ENCODE measurements around the gene KATNBL1.
"Not testable (repeated sequence)": the region's sequence is repeated elsewhere in the genome, so short reads cannot be mapped to it uniquely, and the experiment has no call there.

The KATNBL1 gene

DNA sequence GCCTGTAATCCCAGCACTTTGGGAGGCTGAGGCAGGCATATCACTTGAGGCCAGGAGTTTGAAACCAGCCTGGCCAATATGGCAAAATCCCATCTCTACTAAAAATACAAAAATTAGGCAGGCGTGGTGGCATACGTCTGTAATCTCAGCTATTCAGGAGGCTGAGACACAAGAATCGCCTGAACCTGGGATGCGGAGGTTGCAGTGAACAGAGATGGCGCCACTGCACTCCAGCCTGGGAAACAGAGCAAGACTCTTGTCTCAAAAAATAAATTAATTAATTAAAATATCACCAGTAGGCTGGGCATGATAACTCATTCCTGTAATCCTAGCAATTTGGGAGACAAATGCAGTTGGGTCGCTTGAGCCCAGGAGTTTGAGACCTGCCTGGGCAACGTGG, 16.6 kb downstream of the KATNBL1 start:
- DNase-seq (ENCODE audit: low read depth) = not testable (repeated sequence)

DNA sequence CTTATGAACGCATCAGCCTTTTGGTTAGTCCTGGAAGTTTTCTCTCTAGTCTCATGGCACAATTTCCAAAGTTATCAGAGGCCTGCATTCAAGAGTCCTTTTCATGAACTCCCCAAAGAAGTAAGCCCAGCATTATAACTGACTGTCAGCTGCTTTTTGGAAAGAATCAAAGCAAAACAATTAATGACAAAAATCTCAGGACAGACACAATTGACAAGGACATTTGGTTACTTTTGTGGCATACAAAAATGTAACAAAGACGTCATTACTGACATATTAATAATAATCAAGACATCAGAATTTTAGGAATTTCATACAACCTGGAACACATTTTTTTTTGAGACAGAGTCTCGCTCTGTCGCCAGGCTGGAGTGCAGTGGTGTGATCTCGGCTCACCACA, 21.2 kb downstream of the KATNBL1 start:
- no peak for DNase-seq (ENCODE audit: low read depth)

DNA sequence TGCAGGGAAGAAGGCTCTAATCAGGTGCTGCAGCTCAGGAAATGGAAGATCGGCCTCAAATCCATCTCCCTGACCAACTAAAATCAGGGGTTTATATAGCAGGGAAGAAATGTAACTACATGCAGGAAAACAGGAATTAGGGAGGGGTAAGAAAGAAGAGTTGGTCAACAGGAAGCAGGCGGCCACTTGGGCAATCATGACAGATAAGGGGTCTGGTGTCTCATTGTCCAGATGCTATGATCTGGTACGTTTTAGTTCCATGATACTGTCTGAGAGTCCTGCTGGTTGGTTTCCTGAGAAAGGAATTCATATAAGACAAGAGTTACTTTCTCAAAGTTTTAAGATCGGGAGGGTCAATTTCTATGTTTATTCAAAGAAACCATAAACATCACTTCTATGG, 24.2 kb downstream of the KATNBL1 start:
- DNase-seq (ENCODE audit: low read depth) = no peak

DNA sequence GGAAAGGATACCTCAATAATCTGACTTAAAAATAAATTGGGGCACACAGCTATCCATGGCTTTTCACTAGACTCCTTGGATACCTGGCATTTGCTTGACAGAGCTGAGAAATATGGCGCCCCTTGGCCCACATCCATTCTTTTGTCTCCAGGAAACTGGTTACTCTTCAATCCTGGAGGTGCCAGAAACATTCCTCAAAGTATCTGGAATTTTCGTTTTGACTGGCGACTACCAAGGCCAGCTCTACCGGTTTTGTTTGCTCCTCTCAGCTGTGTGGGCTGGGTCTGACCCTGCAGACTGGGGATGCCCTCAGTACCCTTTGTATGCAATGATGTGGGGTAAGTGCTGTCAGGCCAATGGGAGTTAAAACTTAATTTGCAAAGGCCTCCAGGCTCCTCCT, 27.0 kb downstream of the KATNBL1 start:
- no peak for DNase-seq (ENCODE audit: low read depth)

DNA sequence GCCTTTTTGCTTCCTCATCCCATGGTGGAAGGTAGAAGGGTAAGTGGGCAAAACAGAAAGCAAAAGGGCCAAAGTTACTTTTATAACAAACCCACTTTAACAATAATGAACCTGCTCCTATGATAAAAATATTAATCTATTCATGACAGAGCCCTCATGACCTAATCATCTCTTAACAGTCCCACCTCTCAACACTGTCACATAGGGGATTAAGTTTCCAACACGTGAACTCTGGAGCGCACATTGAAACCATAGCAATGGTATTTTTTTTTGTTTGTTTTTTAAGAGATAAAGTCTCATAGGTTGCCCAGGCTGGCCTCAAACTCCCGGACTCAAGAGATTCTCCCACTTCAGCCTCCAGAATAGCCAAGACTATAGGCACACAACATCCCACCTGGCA, 30.7 kb downstream of the KATNBL1 start:
- no peak for DNase-seq (ENCODE audit: low read depth)

DNA sequence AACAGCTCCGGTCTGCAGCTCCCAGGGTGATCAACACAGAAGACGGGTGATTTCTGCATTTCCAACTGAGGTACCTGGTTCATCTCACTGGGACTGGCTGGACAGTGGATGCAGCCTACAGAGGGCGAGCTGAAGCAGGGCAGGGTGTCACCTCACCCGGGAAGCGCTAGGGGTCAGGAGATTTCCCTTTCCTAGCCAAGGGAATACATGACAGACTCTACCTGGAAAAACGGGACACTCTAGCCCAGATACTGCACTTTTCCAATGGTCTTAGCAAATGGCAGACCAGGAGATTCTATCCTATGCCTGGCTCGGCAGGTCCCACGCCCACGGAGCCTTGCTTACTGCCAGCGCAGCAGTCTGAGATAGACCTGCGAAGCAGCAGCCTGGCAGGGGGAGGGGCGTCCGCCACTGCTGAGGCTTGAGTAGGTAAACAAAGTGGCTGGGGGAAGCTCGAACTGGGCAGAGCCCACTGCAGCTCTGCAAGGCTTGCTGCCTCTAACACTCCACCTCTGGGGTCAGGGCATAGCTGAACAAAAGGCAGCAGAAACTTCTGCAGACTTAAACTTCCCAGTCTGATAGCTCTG, 43.8 kb downstream of the KATNBL1 start:
- DNase-seq (ENCODE audit: low read depth) = not testable (repeated sequence)

DNA sequence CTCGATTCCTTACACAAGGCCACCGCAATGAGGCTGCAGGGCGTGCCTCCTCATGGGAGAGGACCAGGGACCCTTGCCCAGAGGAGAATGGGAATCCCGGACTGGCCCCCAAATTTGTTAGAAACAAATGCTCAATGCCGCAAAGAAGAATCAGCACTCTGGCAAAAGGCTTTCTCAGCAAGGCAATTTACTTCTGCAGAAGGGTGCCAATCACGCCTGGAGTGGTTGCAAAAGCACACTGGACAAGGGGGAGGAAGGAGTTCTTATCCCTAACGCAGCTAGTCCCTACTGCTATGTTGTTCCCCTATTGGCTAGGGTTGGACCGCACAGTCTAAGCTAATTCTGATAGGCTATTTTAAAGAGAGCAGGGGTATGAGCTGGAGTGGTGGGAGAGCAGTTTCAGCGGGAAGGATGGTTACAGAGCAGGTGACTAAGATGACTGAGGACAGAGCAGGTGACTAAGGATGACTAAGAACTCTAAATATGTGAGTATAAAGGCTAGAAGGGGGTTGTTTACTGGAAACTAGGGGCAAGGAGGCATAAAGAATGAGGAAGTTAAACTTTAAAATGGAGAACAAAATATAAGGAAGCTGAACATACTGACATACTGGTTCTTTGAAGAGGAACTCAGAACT, 48.5 kb downstream of the KATNBL1 start:
- DNase-seq (ENCODE audit: low read depth) = no peak

DNA sequence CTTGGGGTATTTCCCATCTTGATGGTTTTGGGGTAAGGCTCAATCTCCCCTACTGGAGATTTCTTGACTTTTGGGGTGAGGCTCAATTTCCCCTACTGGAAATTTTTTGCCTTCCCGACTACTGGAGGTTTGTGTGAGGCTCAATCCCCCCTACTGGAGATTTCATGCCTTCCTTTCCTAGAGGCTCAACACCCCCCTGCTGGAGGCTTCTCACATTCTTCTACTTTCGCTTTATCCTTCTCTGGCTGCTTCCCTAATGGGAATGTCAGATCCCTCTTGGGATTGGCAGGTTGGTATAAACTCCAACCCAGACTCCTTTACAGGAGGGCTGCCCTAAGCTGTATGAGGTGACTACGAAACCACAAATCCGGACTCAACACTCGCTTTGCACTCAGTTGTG, 49.2 kb downstream of the KATNBL1 start:
- no peak for DNase-seq (ENCODE audit: low read depth)

DNA sequence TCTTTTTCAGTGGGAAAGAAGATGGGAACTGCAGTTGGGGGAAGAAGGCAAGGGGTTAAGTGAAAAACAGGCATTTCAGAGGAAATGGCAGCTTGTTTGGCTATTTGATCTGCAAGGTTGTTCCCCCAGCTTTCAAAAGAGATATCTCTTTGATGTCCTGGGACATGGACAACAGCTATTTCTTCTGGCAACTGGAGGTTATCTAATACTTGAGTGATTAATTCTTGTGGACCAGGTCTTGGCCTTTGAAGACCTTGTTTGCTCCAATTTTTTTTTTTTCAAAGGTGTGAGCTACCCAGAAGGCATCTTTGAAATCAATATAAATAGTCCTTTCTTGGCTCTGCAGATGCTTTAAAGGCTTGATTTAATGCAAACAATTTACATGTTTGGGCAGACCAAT, 51.5 kb downstream of the KATNBL1 start:
- DNase-seq (ENCODE audit: low read depth) = no peak

DNA sequence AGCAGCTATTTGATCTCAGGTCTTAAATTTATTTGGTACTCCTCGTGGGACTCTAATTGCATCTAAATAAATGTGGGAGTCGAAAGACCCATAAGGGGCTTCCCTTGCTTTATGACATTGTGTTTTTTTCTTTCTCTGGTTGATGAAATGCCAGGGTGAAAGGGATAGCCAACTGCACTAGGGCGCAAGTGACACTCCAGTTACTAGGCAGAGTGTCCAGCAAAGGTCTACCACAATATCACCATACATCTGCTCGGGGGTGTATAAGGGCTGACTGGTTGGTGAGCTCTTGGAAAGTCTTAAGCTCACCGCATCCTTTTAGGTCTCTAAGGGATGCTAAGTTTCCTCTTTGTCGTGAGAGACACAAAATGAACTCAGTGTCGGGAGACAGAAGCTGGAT, 54.0 kb downstream of the KATNBL1 start:
- DNase-seq (ENCODE audit: low read depth) = no peak

DNA sequence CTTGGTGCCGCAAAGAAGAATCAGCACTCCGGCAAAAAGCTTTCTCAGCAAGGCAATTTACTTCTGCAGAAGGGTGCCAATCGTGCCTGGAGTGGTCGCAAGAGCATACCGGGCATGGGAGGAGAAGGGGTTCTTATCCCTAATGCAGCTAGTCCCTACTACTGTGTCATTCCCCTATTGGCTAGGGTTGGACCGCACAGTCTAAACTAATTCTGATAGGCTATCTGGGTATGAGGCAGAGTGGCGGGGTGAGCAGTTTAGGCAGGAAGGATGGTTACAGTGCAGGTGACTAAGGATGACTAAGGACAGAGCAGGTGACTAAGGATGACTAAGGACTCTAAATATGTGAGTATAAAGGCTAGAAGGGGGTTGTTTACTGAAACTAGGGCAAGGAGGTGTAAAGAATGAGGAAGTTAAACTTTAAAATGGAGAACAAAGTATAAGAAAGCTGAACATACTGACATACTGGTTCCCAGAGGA, 55.1 kb downstream of the KATNBL1 start:
- no peak for DNase-seq (ENCODE audit: low read depth)

DNA sequence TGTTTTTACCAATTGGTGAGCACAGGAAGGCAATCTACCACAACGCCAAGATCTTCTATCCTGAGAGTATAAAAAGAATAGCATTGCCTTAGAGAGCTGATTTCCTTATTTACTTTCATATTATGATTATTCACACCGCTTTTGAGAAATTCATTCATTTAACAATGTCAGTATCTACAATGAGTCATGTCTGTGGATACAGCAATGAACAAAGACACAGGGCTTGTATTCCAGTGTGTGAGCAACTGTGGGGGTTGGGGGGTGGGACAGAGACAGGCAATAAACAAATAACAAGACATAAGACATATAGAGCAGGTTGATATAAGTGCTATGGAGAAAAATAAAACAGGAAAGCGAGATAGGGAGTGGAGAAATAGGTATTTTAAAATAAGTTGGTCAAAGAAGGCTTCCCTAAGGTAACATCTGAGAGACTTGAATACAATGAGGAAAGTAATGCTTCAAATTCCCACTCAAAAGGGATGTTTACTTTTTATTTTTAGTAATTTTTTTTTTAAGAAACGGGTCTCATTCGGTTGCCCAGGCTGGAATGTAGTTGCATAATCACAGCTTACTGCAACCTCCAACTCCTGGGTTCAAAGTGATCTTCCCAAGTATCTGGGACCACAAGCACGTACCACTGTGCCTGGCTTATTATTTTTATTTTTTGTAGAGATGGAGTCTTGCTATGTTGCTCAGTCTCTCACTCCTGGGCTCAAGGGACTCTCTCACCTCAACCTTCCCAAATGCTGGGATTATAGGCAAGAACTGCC, 62.3 kb downstream of the KATNBL1 start:
- DNase-seq (ENCODE audit: low read depth) = no peak

DNA sequence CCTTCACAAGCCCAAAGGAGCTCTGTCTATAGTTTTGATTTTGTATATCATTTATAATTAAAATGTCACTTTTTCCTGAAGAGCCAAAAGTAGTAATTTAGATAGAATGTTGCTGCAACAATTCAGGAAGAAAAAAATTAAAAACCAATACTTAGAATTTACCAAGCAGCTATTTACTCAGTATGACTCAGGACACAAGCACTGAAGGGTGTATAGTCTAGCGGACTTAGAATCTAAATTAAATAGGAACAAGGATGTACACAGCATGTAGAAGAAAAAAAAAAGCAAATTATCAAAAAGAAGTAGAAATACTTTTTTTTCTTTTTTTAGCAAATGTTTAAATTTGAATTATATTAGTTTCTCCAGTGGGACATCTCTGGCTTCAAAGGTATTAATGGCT, 76.4 kb downstream of the KATNBL1 start:
- no peak for DNase-seq (ENCODE audit: low read depth)

DNA sequence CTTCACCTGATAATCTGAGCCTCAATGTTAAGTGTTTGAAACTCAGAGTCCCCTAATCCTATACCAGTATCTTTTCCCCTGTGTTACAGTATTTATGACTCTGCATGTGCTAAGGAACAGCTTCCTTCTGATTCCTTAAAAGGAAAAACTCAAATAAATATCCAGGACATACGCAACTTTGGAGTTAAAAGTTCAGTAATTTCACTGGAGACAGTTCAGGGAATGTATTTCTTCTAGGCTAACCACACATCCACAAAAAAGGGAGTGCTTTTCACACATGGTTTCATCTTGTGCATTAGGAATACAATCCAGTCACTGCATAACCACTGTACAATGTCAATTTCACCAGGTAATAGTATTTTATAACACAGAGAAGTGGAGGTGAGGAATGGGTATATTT, 77.0 kb downstream of the KATNBL1 start:
- DNase-seq (ENCODE audit: low read depth) = no peak

DNA sequence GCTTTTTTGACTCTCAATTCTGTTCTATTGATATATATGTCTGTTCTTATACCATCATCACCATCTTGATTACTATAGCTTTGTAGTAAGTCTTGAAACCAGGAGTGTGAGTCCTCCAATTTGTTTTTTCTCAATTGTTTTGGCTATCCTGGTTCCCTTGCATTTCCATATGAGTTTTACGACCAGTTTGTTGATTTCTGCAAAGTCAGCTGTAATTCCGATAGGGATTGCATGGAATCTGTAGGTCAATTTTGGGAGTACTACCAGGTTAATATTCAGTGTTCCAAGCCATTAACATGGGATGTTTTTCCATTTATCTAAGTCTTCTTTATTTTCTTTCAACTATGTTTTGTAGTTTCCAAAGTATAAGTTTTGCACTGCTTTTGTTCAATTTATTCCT, 81.0 kb downstream of the KATNBL1 start:
- no peak for DNase-seq (ENCODE audit: low read depth)

DNA sequence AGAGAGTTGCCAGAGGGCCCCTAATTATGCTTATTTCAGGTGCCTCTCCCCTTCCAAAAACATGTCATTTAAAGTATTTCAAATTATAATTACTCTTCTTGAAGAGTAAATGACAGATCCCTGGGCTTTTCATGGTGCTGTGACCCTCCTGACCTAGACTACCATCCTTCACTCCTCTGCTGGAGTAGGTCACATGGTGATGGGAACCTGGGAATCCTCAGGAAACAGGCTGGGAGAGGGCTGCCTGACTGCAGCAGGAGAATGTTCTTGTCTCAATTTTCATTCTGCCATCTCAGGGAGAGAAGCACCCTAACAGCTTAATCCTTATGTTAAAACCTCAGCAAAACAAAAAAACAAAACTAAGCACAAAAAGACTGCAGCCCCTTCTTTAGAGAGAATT, 83.4 kb downstream of the KATNBL1 start:
- DNase-seq (ENCODE audit: low read depth) = no peak

DNA sequence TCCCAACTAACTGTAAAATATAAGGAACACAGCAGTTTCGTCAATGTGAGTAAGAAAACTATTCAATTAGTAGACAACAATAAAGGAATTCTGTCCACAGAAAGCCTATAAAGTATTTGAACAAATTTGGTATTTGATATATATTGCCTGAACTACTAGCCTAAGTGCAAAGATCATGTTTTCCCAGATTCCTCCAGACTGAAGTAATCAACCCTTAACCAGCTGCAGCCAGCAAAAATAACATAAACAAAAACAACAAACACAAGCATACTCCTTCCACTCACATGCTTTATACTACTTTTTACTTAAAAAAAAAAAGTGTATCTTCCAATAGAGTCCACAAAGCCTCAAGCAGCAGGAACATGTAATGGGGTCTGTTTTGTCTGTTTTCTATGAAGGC, 84.0 kb downstream of the KATNBL1 start:
- DNase-seq (ENCODE audit: low read depth) = no peak

DNA sequence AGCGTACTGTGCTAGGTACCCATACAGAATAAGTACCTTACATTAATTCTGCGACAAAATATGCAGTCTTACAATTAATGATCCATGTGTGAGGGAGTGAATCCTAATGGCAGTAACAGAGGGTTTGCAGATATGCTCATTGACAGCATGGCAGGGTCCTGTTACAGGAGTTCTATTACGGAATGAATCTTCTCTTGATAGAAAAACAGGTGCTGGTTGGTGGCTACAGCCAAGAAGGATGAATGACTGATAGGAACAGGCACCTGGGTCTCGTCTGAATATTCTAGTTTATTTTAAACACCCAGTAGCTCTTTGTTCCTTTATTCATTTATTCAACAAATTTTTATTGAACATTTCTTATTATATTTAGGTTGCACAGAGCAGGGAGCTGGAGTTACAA, 85.2 kb downstream of the KATNBL1 start:
- DNase-seq (ENCODE audit: low read depth) = no peak

DNA sequence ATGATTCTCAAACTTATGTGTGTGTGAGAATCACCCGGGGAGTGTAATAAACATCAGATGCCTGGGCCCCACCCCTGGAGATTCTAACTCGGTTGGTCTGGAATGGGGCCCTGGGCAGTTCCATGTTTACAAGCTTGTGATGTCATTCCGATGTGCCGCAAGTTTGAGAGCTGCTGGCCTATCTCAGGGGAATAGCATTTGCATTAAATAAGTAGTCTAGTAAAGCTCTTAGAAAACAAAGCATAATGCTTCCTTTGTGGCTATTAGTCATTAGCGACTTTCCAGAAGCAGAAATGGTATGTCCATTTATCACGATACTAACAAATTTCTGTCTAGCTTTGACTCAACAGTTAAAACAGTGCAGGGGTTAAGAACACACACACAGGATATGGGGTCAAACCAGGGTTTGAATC, 87.1 kb downstream of the KATNBL1 start:
- no peak for DNase-seq (ENCODE audit: low read depth)

DNA sequence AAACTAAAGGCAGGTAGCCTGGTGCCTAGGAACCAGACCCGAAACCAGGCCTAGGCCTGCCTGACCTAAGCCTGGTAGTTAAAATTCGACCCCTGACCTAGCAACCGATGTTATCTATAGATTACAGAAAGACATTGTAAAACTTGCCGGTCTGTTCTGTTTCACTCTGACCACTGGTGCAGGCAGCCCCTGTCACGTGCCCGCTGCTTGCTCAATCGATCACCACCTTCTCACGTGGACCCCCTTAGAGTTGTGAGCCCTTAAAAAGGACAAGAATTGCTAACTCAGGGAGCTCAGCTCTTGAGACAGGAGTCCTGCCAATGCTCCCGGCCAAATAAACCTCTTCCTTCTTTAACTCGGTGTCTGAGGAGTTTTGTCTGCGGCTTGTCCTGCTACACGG, 88.1 kb downstream of the KATNBL1 start:
- not testable (repeated sequence) for DNase-seq (ENCODE audit: low read depth)

DNA sequence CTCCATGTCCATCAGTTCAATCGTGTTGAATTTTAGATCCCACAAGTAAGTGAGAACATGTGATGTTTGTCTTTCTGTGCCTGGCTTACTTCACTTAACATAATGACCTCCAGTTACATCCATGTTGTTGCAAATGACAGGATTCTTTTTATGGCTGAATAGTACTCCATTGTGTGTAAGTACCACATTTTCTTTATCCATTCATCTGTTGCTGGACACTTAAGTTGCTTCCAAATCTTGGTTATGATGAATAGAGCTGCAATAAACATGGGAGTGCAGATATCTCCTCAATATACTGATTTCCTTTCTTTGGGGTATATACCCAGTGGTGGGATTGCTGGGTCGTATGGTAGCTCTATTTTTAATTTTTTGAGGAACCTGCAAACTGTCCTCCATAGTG, 89.5 kb downstream of the KATNBL1 start:
- DNase-seq (ENCODE audit: low read depth) = not testable (repeated sequence)

DNA sequence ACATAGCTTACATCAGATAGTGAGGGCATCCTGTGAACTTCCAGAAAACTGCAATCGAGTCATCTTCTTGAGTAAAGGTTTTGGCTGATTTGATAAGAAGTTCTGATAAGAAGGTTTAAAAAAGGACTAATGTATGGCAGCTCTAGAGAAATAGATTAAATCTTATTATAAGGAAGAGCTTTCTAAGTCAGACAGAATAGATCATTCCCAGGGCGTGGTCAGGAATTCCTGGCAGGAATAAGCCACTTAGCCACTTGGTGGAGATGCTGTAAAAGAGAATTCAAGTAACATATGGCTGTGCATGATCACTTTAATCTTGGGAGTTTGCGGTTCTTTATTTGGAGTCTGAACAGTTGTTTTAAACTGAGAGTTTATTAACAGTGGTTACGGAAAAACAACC, 90.6 kb downstream of the KATNBL1 start:
- DNase-seq (ENCODE audit: low read depth) = no peak

DNA sequence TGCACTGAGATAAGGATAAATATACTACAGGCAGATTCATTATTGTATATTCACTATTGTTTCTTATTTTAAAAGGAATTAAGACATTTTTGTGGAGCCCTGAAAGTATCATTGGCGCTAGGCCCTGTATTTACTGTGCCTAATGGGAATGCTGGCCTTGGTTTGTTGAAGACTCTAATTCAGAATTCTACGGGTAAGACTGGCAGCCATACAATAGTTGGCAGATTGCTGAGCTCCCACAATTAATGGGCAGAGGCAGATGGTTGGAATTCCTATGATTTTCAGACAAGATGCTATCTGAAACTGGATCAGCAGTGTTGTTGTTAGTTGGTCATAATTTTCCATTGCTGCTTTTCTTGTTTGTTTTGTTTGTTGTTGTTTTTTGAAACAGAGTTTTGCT, 93.3 kb downstream of the KATNBL1 start:
- DNase-seq (ENCODE audit: low read depth) = no peak

Data from stimulated activated CD8-positive, alpha-beta memory T cell treated with anti-CD3 and anti-CD28 coated beads, Interleukin-4, amount 100 ng/mL, for 24 hours (primary cell).